H1 (cell line): ENCODE measurements around the gene WAC. TPM values are rescaled to one million over a fixed set of nuclear protein-coding genes. Genes with fewer than 3 reads are reported as not detected.

ENCODE experiments used
- CTCF ChIA-PET: fragments of 300-600 bp; sonication (Branson Sonifier 250); formaldehyde crosslinking; loops from one replicate; lab custom pipeline; 2021; ENCODE audit not compliant: partially characterized antibody; lab: Charles Lee
- POLR2A ChIA-PET: fragments of 300-600 bp; sonication (Branson Sonifier 250); formaldehyde crosslinking; loops from one replicate; lab custom pipeline; 2021; ENCODE audit warnings: inconsistent platforms; ENCODE audit not compliant: partially characterized antibody; lab: Charles Lee
- DNase-seq, 2 experiments: peaks; one replicate each; pipeline versions ENCODE4 v3.0.0 to v3.0.0-alpha.2; 2010 to 2022; ENCODE audit warnings: low spot score in 2 of 2, low read depth in 1 of 2, mixed read lengths in 1 of 2
- FAIRE-seq: peaks from 2 replicates; lab custom pipeline; 2011; peaks lifted over from hg19 to GRCh38; lab: Jason Lieb, UNC
- H2AFZ ChIP-seq: 2 replicates; pipeline ENCODE4 v1.8.1; 2012; ENCODE audit warnings: low read length, inconsistent platforms
- H2AK5ac ChIP-seq: 2 replicates; pipeline ENCODE4 v1.6.1; 2013; ENCODE audit warnings: low read depth, low read length
- H2BK120ac ChIP-seq: replicated peaks from 2 replicates; pipeline ENCODE3; 2013; ENCODE audit warnings: low read depth, low read length, inconsistent platforms
- H2BK12ac ChIP-seq: 2 replicates; pipeline ENCODE4 v1.6.1; 2013; ENCODE audit warnings: low read depth, low read length
- H2BK15ac ChIP-seq: 2 replicates; pipeline ENCODE4 v1.6.1; 2013; ENCODE audit warnings: low read length
- H2BK20ac ChIP-seq: 2 replicates; pipeline ENCODE4 v1.6.1; 2013; ENCODE audit warnings: low read length
- H2BK5ac ChIP-seq: 2 replicates; pipeline ENCODE4 v1.6.1; 2013; ENCODE audit warnings: low read depth, low read length
- H3K14ac ChIP-seq: 2 replicates; pipeline ENCODE4 v1.6.1; 2013; ENCODE audit warnings: inconsistent platforms; ENCODE audit not compliant: insufficient read length
- H3K18ac ChIP-seq: 2 replicates; pipeline ENCODE4 v1.6.1; 2013; ENCODE audit warnings: low read length; ENCODE audit errors: extremely low read depth
- H3K23ac ChIP-seq: 2 replicates; pipeline ENCODE4 v1.6.1; 2013; ENCODE audit warnings: inconsistent platforms; ENCODE audit not compliant: insufficient read length
- H3K23me2 ChIP-seq: 2 replicates; pipeline ENCODE4 v1.6.1; 2013; ENCODE audit warnings: low read depth, low read length
- H3K27ac ChIP-seq: 2 replicates; pipeline ENCODE4 v1.6.1; 2011; ENCODE audit warnings: low read depth, low read length, inconsistent platforms
- H3K27me3 ChIP-seq, 4 experiments: replicated peaks in 1 of 4; 1 replicate in 1 of 4; 2 replicates in 3 of 4; pipeline versions ENCODE4 v1.6.1 to v1.8.1; 2011 to 2013; ENCODE audit warnings: low read length in 3 of 4, mild to moderate bottlenecking in 3 of 4, inconsistent platforms in 2 of 4, mixed read lengths in 2 of 4, moderate library complexity in 1 of 4; ENCODE audit not compliant: control insufficient read depth in 3 of 4, insufficient read depth in 3 of 4; ENCODE audit errors: extremely low read depth in 1 of 4
- H3K36me3 ChIP-seq, 4 experiments: 2 replicates each; pipeline versions ENCODE4 v1.6.1 to v1.8.1; 2011 to 2013; ENCODE audit warnings: mild to moderate bottlenecking in 4 of 4, low read length in 3 of 4, moderate library complexity in 2 of 4, control low read depth in 1 of 4, inconsistent platforms in 1 of 4; ENCODE audit not compliant: insufficient read depth in 4 of 4, control insufficient read depth in 2 of 4
- H3K4ac ChIP-seq: replicated peaks from 2 replicates; pipeline ENCODE3; 2013; ENCODE audit warnings: low read length, low read depth, mixed read lengths, inconsistent platforms; ENCODE audit not compliant: insufficient read length
- H3K4me1 ChIP-seq, 4 experiments: replicated peaks in 1 of 4; 1 replicate in 1 of 4; 2 replicates in 3 of 4; pipeline versions ENCODE4 v1.6.1 to v1.8.1; 2011 to 2013; ENCODE audit warnings: low read length in 3 of 4, inconsistent platforms in 2 of 4, mixed read lengths in 1 of 4; ENCODE audit not compliant: insufficient read depth in 4 of 4, control insufficient read depth in 3 of 4
- H3K4me2 ChIP-seq, 2 experiments: 2 replicates each; pipeline versions ENCODE4 v1.6.1 to v1.8.1; 2011 to 2013; ENCODE audit warnings: low read depth in 2 of 2, low read length in 2 of 2, control low read depth in 1 of 2, inconsistent platforms in 1 of 2, mild to moderate bottlenecking in 1 of 2; ENCODE audit not compliant: insufficient read depth in 1 of 2
- H3K4me3 ChIP-seq, 4 experiments: fragments of 200-600, 300-600 bp in 1 of 4; sonication (generic), shearing (Covaris generic), sonication (Bioruptor Twin) in 1 of 4; 2 replicates each; pipeline versions ENCODE4 v1.5.1 to v1.8.1; 2011 to 2016; ENCODE audit warnings: low read length in 4 of 4, low read depth in 3 of 4, control low read depth in 2 of 4, inconsistent platforms in 2 of 4, mild to moderate bottlenecking in 2 of 4, mixed read lengths in 1 of 4, moderate library complexity in 1 of 4; ENCODE audit not compliant: insufficient read depth in 2 of 4; ENCODE audit errors: extremely low read depth in 1 of 4
- H3K56ac ChIP-seq: replicated peaks from 2 replicates; pipeline ENCODE3; 2013; ENCODE audit warnings: low read depth, mild to moderate bottlenecking, mixed read lengths, low read length, inconsistent platforms; ENCODE audit not compliant: insufficient read length
- H3K79me1 ChIP-seq: 2 replicates; pipeline ENCODE4 v1.6.1; 2013; ENCODE audit warnings: low read depth, low read length, control low read depth
- H3K79me2 ChIP-seq, 2 experiments: 2 replicates each; pipeline versions ENCODE4 v1.6.1 to v1.8.1; 2012 to 2013; ENCODE audit warnings: low read length in 2 of 2, mild to moderate bottlenecking in 2 of 2, inconsistent platforms in 1 of 2; ENCODE audit not compliant: insufficient read depth in 2 of 2, control insufficient read depth in 1 of 2
- H3K9ac ChIP-seq, 4 experiments: replicated peaks in 1 of 4; 1 replicate in 1 of 4; 2 replicates in 3 of 4; pipeline versions ENCODE4 v1.6.1 to v1.8.1; 2011 to 2013; ENCODE audit warnings: low read depth in 3 of 4, low read length in 3 of 4, control low read depth in 2 of 4, mild to moderate bottlenecking in 2 of 4, moderate library complexity in 2 of 4, inconsistent platforms in 1 of 4; ENCODE audit errors: extremely low read depth in 1 of 4
- H3K9me3 ChIP-seq, 2 experiments: 2 replicates each; pipeline versions ENCODE4 v1.6.1 to v1.8.1; 2012 to 2013; ENCODE audit warnings: mild to moderate bottlenecking in 2 of 2, moderate library complexity in 2 of 2, control low read depth in 1 of 2, inconsistent platforms in 1 of 2, low read depth in 1 of 2, low read length in 1 of 2, mixed read lengths in 1 of 2; ENCODE audit not compliant: insufficient read depth in 2 of 2
- H4K20me1 ChIP-seq, 2 experiments: replicated peaks in 1 of 2; 2 replicates each; pipeline versions ENCODE3 to v1.8.1; 2011 to 2013; ENCODE audit warnings: inconsistent platforms in 2 of 2, low read length in 2 of 2, mild to moderate bottlenecking in 1 of 2; ENCODE audit not compliant: insufficient read depth in 2 of 2, control insufficient read depth in 1 of 2
- H4K5ac ChIP-seq: 2 replicates; pipeline ENCODE4 v1.6.1; 2013; ENCODE audit warnings: low read length, low read depth, mixed read lengths, inconsistent platforms; ENCODE audit not compliant: insufficient read length
- H4K8ac ChIP-seq: 2 replicates; pipeline ENCODE4 v1.8.0; 2013; ENCODE audit warnings: mild to moderate bottlenecking, moderate library complexity, low read length, inconsistent platforms; ENCODE audit not compliant: insufficient read depth; ENCODE audit errors: extremely low read depth
- H4K91ac ChIP-seq: replicated peaks from 2 replicates; pipeline ENCODE3; 2013; ENCODE audit warnings: low read length, mixed read lengths, inconsistent platforms; ENCODE audit not compliant: insufficient read length
- CHD2 ChIP-seq: IDR thresholded peaks from 2 replicates; pipeline ENCODE4 v1.6.1; 2012; ENCODE audit warnings: low read length, improper control_type of control experiment
- EGR1 ChIP-seq: IDR thresholded peaks from 2 replicates; pipeline ENCODE4 v1.6.1; 2011; ENCODE audit warnings: low read depth, low read length, borderline replicate concordance
- EP300 ChIP-seq, 2 experiments: IDR thresholded peaks; 1 replicate in 1 of 2; 2 replicates in 1 of 2; pipeline ENCODE4 v1.6.1; 2011 to 2012; ENCODE audit warnings: low read depth in 2 of 2, low read length in 2 of 2, mild to moderate bottlenecking in 2 of 2, borderline replicate concordance in 1 of 2, inconsistent platforms in 1 of 2, moderate library complexity in 1 of 2
- KDM1A ChIP-seq: fragments of 200-600, 300-600 bp; sonication (generic); IDR thresholded peaks from 2 replicates; pipeline ENCODE4 v1.7.1; 2016; ENCODE audit warnings: mild to moderate bottlenecking, low read length, borderline replicate concordance
- SIX5 ChIP-seq: IDR thresholded peaks from 2 replicates; pipeline ENCODE4 v1.6.1; 2011; ENCODE audit warnings: mild to moderate bottlenecking, low read depth, low read length
- SP4 ChIP-seq: IDR thresholded peaks from 2 replicates; pipeline ENCODE4 v1.6.1; 2012; ENCODE audit warnings: low read length, inconsistent platforms
- SRF ChIP-seq: IDR thresholded peaks from 2 replicates; pipeline ENCODE4 v1.6.1; 2011; ENCODE audit warnings: mild to moderate bottlenecking, low read depth, low read length, moderate library complexity
- WGBS, 2 experiments: shearing (Covaris generic) in 1 of 2; methylation state at CpG; one replicate each; pipeline versions ENCODE4 v1.1.6 to v1.1.7; 2013 to 2015; ENCODE audit warnings: low lambda C conversion rate in 2 of 2, mixed read lengths in 2 of 2, inconsistent platforms in 1 of 2, low coverage in 1 of 2, missing lambda C conversion rate in 1 of 2; ENCODE audit not compliant: insufficient replicate concordance in 2 of 2, insufficient coverage in 1 of 2, insufficient read length in 1 of 2; ENCODE audit errors: extremely low coverage in 1 of 2, missing lambda C conversion rate in 1 of 2; 5-methylcytosine and 5-hydroxymethylcytosine counted together
- polyA plus RNA-seq, 7 experiments: library from polyadenylated mRNA; depleted of rRNA in 3 of 7; stranded (reverse) in 5 of 7; unstranded in 2 of 7; fragments of >200 nt in 5 of 7; fragments of 200-250 nt in 2 of 7; gene quantifications; 1 replicate in 5 of 7; 2 replicates in 1 of 7; 4 replicates in 1 of 7; pipeline versions ENCODE4 v1.2.1 to v1.2.3, GENCODE V29; 2011 to 2013; ENCODE audit warnings: missing spikeins in 2 of 7, mixed read lengths in 2 of 7
- total RNA-seq: library from RNA; stranded (reverse); fragmentation: NEBNext Ultra II Directional; extraction: Animal tissue kit (Norgen Biotek cat#: 25700); gene quantifications from 2 replicates; pipeline ENCODE4 v1.2.1, GENCODE V29; 2021

Gene WAC
- total and polyA plus RNA-seq, 2 of the 8 experiments (the other 6 are each of a cell fraction or from before 2014, with no cell fraction given), result 72.9 to 128 TPM

DNA sequence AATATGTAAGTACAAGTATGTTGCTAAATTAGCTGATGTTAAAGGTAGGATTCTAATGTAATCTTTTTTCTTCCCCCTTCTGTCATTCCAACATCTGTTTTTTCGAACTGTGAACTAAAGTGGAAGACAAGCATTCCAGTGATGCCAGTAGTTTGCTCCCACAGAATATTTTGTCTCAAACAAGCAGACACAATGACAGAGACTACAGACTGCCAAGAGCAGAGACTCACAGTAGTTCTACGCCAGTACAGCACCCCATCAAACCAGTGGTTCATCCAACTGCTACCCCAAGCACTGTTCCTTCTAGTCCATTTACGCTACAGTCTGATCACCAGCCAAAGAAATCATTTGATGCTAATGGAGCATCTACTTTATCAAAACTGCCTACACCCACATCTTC, 62.7 kb downstream of the WAC start:
- no peaks in the 10 kb centered on the region for H3K27me3 ChIP-seq
- no peak overlapping the region for H2BK15ac ChIP-seq
- H3K79me1 ChIP-seq, result peaks cover 5% of the 10 kb centered on the region
- no peak overlapping the region for H3K9ac ChIP-seq
- H3K4me3 ChIP-seq, result no peak overlapping the region
- WGBS, 2 experiments, result 94% methylated on average over 3 of the region's 3 CpGs; no CpG with 5 or more reads in 1 of the 2 experiments
- TF ChIP-seq KDM1A, result no peak
- TF ChIP-seq CHD2, result no peak
- TF ChIP-seq EGR1, result no peak
- TF ChIP-seq SP4, result no peak
- no peak for TF ChIP-seq SRF
- TF ChIP-seq EP300 (IDR thresholded peaks at IDR 0.05; ENCODE audit: borderline replicate concordance in 1 of 2, low read depth in 2 of 2, low read length in 2 of 2), result no peak
- TF ChIP-seq SIX5, result no peak
- no peak overlapping the region for H3K23ac ChIP-seq
- H3K4me1 ChIP-seq, result peaks cover 0 to 6% (median under 1%) of the 10 kb centered on the region in 4 experiments; a peak in 2 of 7 replicates
- peaks cover 8 to 100% of the 10 kb centered on the region in 2 experiments; a peak in 3 of 4 replicates for H3K79me2 ChIP-seq
- no peaks in the 10 kb centered on the region for H3K9me3 ChIP-seq
- FAIRE-seq, result no peak
- no peak overlapping the region for H3K18ac ChIP-seq
- POLR2A ChIA-PET, result no interaction called here
- CTCF ChIA-PET, result no interaction called here
- H3K4me2 ChIP-seq, result no peak overlapping the region
- no peak overlapping the region for H2AK5ac ChIP-seq
- no peak overlapping the region for H2BK12ac ChIP-seq
- no peak overlapping the region for H2BK120ac ChIP-seq
- H3K27ac ChIP-seq, result no peak overlapping the region; the same call in 1 of the 2 replicates
- H4K91ac ChIP-seq, result no peak overlapping the region
- no peak overlapping the region for H3K56ac ChIP-seq
- no peak overlapping the region; the same call in 1 of the 2 replicates for H4K8ac ChIP-seq
- peaks cover 5 to 64% (median 20%) of the 10 kb centered on the region in 4 experiments for H3K36me3 ChIP-seq
- no peak overlapping the region for H3K4ac ChIP-seq
- H2AFZ ChIP-seq, result no peak overlapping the region
- no peak overlapping the region for H3K14ac ChIP-seq
- no peak overlapping the region for H2BK20ac ChIP-seq
- no peak for DNase-seq
- no peak overlapping the region for H2BK5ac ChIP-seq
- H3K23me2 ChIP-seq, result no peaks in the 10 kb centered on the region
- no peak overlapping the region for H4K5ac ChIP-seq
- H4K20me1 ChIP-seq, result peaks cover 7 to 14% of the 10 kb centered on the region in 2 experiments
